Nephron (organoid): ENCODE data around the gene TMEM134.
"Not testable (repeated sequence)": the region's sequence is repeated elsewhere in the genome, so short reads cannot be mapped to it uniquely, and the experiment has no call there.

Experiments
- H3K27ac Mint-ChIP-seq, 3 experiments: 2 replicates each; pipeline ENCODE4 v1.8.0; 2020; ENCODE audit warnings: mixed read lengths in 3 of 3, mild to moderate bottlenecking in 2 of 3, moderate library complexity in 1 of 3
- H3K27me3 Mint-ChIP-seq: 2 replicates; pipeline ENCODE4 v1.8.0; 2021; ENCODE audit warnings: low read depth, mild to moderate bottlenecking, moderate library complexity, mixed read lengths
- H3K36me3 Mint-ChIP-seq: 2 replicates; pipeline ENCODE4 v1.8.0; 2020; ENCODE audit warnings: low read depth, mixed read lengths
- H3K4me1 Mint-ChIP-seq: 2 replicates; pipeline ENCODE4 v1.8.0; 2020; ENCODE audit warnings: mixed read lengths
- H3K4me3 Mint-ChIP-seq, 3 experiments: 2 replicates each; pipeline ENCODE4 v1.8.0; 2020; ENCODE audit warnings: mild to moderate bottlenecking in 3 of 3, mixed read lengths in 3 of 3, moderate library complexity in 2 of 3
- H3K9me3 Mint-ChIP-seq: 2 replicates; pipeline ENCODE4 v1.8.0; 2020; ENCODE audit warnings: mixed read lengths
- TF ChIP-seq, protein P1 (sequence below), 3 experiments: fragments of 200-600 bp; sonication (generic); IDR thresholded peaks; one replicate each; pipeline ENCODE4 v1.5.0; 2021; ENCODE audit warnings: antibody characterized with exemption in 3 of 3; ENCODE audit not compliant: unreplicated experiment in 3 of 3

TMEM134 gene

DNA sequence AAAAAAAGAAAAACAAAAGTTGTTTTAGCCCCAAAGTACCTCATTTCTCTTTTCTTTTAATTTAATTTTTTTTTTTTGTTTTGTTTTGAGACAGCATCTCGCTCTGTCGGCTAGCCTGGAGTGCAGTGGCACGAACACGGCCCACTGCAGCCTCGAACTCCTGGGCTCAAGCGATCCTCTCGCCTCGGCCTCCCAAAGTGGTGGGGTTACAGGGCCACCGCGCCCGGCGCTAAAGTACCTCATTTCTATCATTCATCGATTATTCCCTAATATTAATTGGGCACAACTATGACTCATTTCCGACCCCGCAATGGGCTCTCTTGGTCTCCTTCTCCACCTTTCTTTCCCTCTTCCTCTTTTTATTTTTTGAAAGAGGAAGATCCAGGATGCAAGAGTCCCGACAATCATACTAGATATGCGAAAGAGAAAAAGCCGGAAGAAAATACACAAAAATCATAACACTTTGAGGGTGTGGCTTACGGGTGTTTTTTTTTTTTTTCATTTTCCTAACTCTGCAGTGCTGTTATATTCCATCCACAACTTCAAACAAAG, 13.3 kb upstream of the TMEM134 start:
- H3K9me3 Mint-ChIP-seq: no peaks in the 10 kb centered on the region
- H3K27ac Mint-ChIP-seq: peak overlapping the region; percentile 92 to 98 (median 96)
- peaks cover 5% of the 10 kb centered on the region for H3K27me3 Mint-ChIP-seq
- H3K4me1 Mint-ChIP-seq: peaks cover 36% of the 10 kb centered on the region
- peak overlapping the region; percentile 89 to 98 (median 90) for H3K4me3 Mint-ChIP-seq
- TF ChIP-seq, protein P1, sequence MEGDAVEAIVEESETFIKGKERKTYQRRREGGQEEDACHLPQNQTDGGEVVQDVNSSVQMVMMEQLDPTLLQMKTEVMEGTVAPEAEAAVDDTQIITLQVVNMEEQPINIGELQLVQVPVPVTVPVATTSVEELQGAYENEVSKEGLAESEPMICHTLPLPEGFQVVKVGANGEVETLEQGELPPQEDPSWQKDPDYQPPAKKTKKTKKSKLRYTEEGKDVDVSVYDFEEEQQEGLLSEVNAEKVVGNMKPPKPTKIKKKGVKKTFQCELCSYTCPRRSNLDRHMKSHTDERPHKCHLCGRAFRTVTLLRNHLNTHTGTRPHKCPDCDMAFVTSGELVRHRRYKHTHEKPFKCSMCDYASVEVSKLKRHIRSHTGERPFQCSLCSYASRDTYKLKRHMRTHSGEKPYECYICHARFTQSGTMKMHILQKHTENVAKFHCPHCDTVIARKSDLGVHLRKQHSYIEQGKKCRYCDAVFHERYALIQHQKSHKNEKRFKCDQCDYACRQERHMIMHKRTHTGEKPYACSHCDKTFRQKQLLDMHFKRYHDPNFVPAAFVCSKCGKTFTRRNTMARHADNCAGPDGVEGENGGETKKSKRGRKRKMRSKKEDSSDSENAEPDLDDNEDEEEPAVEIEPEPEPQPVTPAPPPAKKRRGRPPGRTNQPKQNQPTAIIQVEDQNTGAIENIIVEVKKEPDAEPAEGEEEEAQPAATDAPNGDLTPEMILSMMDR (IDR thresholded peaks at IDR 0.05; ENCODE audit: unreplicated experiment in 3 of 3): no peak
- H3K36me3 Mint-ChIP-seq: peaks cover 13% of the 10 kb centered on the region

DNA sequence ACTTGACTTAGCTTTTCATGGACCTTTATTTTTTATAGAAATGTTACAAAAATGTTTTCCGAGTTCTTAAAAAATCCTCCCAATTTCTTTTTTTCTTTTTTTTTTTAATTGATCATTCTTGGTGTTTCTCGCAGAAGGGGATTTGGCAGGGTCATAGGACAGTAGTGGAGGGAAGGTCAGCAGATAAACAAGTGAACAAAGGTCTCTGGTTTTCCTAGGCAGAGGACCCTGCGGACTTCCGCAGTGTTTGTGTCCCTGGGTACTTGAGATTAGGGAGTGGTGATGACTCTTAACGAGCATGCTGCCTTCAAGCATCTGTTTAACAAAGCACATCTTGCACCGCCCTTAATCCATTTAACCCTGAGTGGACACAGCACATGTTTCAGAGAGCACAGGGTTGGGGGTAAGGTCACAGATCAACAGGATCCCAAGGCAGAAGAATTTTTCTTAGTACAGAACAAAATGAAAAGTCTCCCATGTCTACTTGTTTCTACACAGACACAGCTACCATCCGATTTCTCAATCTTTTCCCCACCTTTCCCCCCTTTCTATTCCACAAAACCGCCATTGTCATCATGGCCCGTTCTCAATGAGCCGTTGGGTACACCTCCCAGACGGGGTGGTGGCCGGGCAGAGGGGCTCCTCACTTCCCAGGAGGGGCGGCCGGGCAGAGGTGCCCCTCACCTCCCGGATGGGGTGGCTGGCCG, 8.4 kb upstream of the TMEM134 start:
- not testable (repeated sequence) for H3K27ac Mint-ChIP-seq, H3K9me3 Mint-ChIP-seq, H3K4me3 Mint-ChIP-seq, H3K4me1 Mint-ChIP-seq, H3K27me3 Mint-ChIP-seq, H3K36me3 Mint-ChIP-seq

DNA sequence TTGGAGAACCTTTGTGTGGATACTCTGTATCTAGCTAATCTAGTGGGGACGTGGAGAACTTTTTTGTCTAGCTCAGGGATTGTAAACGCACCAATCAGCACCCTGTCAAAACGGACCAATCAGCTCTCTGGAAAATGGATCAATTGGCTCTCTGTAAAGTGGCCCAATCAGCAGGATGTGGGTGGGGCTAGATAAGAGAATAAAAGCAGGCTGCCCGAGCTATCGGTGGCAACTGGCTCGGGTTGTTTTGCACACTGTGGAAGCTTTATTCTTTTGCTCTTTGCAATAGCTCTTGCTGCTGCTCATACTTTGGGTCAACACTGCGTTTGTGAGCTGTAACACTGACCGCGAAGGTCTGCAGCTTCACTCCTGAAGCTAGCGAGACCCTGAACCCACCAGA, 7.6 kb upstream of the TMEM134 start:
- not testable (repeated sequence) for H3K36me3 Mint-ChIP-seq, H3K27me3 Mint-ChIP-seq, H3K27ac Mint-ChIP-seq, H3K9me3 Mint-ChIP-seq, H3K4me1 Mint-ChIP-seq, H3K4me3 Mint-ChIP-seq

DNA sequence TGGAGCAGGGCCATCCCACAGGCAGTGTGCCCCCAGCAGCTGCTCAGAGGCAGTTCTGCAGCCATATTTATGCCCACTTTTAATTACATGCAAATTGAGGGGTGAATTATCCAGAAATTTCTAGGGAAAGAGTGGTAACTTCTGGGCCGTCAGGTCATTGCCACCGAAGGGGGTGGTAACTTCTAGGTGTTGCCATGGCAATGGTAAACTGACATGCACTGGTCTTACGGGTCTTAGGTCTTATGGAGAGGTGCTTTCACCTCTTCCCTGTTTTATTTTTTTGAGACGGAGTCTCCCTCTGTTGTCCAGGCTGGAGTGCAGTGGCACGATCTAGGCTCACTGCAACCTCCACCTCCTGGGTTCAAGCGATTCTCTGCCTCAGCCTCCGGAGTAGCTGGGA, 3.8 kb upstream of the TMEM134 start:
- TF ChIP-seq, protein P1 (IDR thresholded peaks at IDR 0.05; ENCODE audit: unreplicated experiment in 3 of 3): no peak
- Mint-ChIP-seq H3K36me3 (no peaks in the 10 kb centered on the region), H3K9me3 (no peaks in the 10 kb centered on the region), H3K27ac (no peak overlapping the region), H3K4me1 (peaks cover under 1% of the 10 kb centered on the region), H3K4me3 (no peak overlapping the region), H3K27me3 (no peaks in the 10 kb centered on the region)

DNA sequence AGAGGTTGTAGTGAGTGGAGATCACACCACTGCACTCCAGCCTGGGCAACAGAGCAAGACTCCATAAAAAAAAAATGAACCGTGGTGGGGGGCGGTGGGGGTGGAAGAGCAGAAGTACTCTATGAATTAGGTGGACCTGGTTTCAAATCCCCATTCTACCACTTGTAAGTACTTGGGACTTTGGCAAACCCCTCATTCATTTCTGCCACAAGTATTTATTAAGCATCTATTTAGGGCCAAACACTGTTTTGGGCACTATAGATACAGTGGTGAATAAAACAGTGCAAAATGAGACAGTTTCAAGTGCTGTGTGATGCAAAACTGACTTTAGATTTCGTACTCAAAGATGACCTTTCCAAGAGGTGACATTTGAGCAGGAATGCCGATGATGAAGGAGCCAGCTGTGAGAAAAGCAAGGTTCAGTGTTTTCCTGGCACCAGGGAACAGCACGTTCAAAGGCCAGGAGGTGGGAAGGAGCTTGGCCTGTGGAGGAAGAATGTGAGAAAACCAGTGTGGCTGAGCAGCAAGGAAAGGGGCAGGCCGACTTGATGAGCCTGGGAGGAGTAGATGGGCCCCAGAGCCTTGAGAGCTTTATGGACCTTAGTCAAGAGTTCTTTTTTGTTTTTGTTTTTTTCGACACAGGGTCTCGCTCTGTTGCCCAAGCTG, 1.4 kb upstream of the TMEM134 start:
- no peaks in the 10 kb centered on the region for H3K9me3 Mint-ChIP-seq
- H3K27ac Mint-ChIP-seq: peak overlapping the region in 1 of 3 experiments; percentile 54
- H3K4me3 Mint-ChIP-seq: peak overlapping the region; percentile 40 to 95 (median 91)
- H3K4me1 Mint-ChIP-seq: peaks cover 6% of the 10 kb centered on the region
- no peaks in the 10 kb centered on the region for H3K36me3 Mint-ChIP-seq
- H3K27me3 Mint-ChIP-seq: no peaks in the 10 kb centered on the region
- TF ChIP-seq, protein P1 (IDR thresholded peaks at IDR 0.05; ENCODE audit: unreplicated experiment in 3 of 3): no peak

DNA sequence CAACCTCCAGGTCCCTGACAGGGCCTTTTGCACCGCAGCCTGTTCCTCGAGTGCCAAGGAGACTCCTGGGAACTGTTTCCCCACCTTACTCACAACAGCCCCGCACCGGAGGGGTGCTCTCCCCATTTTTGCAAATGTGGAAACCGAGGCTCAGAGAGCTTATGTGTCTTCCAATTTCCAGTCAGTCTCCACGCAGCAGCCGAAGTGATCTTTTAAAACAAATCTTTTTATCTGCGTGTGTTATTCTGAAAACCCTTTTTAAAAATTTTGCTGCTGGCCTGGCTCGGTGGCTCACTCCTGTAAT, 409 bp upstream of the TMEM134 start:
- Mint-ChIP-seq H3K4me3 (peak overlapping the region; percentile 91 to 95 (median 95)), H3K9me3 (no peaks in the 10 kb centered on the region), H3K27ac (peak overlapping the region; percentile 44 to 93 (median 79)), H3K4me1 (peaks cover 6% of the 10 kb centered on the region), H3K27me3 (no peaks in the 10 kb centered on the region), H3K36me3 (no peaks in the 10 kb centered on the region)
- TF ChIP-seq, protein P1 (IDR thresholded peaks at IDR 0.05; ENCODE audit: unreplicated experiment in 3 of 3): no peak

DNA sequence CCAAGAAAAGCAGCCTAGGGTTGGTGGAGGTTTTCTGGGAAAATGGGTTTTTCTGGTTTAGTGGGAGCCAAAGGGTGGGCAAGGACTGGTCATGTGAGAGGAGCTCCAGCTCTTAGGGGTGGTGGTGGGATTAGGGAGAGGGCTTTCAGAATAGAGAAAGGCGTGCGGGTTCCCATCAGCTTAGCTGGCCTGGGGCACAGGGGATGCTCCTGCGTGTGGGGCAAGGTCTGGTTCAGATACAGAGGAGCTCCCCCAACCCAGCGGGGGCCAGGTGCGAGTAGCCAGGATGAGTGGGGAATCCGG, 644 bp downstream of the TMEM134 start:
- H3K4me3 Mint-ChIP-seq: peak overlapping the region; percentile 91 to 95 (median 95)
- no peaks in the 10 kb centered on the region for H3K27me3 Mint-ChIP-seq
- peaks cover 6% of the 10 kb centered on the region for H3K4me1 Mint-ChIP-seq
- H3K36me3 Mint-ChIP-seq: no peaks in the 10 kb centered on the region
- TF ChIP-seq, protein P1 (IDR thresholded peaks at IDR 0.05; ENCODE audit: unreplicated experiment in 3 of 3): no peak
- H3K27ac Mint-ChIP-seq: peak overlapping the region; percentile 89 to 93 (median 92)
- H3K9me3 Mint-ChIP-seq: no peaks in the 10 kb centered on the region
